K562 (cell line): Measurements from ENCODE around the gene VSIG4. TPM values are rescaled to one million over a fixed set of nuclear protein-coding genes. Genes with fewer than 3 reads are reported as not detected.
A peak's percentile ranks its signal among the peaks of the same experiment; 100 is the strongest.

Experiments
- ATAC-seq: fragments of 200-7000 bp; cut with Tn5 transposase; 3 replicates; pipeline ENCODE4 v1.9.1; 2020; ENCODE audit warnings: moderate library complexity
- BruUV-seq: library from RNA; stranded (reverse); fragments of 400-500 nt; replicated peaks from 2 replicates; lab custom pipeline; 2021; lab: Mats Ljungman, UMichigan
- CTCF ChIA-PET: fragments of 300-600 bp; formaldehyde crosslinking; extraction: SDS; loops from one replicate; lab custom pipeline; 2021; ENCODE audit warnings: low intra/inter-chr PET ratio; lab: Yijun Ruan, JAX
- POLR2A ChIA-PET: fragments of 300-600, 350-650 bp; sonication (Branson Sonifier 250); formaldehyde crosslinking; extraction: SDS; loops from one replicate; lab custom pipeline; 2021; ENCODE audit warnings: antibody characterized with exemption, inconsistent platforms; lab: Yijun Ruan, JAX
- DNase-seq, 4 experiments: peaks; one replicate each; pipeline versions ENCODE4 v3.0.0 to v3.0.0-alpha.2; 2011 to 2018; ENCODE audit warnings: low spot score in 3 of 4, mixed read lengths in 3 of 4; ENCODE audit errors: extremely low read depth in 1 of 4
- FAIRE-seq: peaks from 2 replicates; lab custom pipeline; 2011; peaks lifted over from hg19 to GRCh38; lab: Jason Lieb, UNC
- H2AFZ ChIP-seq: 2 replicates; pipeline ENCODE4 v1.6.0; 2011; ENCODE audit warnings: low read depth, low read length, control low read depth, inconsistent platforms
- H3K27ac ChIP-seq: fragments of 200-600 bp; 3 replicates; pipeline ENCODE4 v1.8.0; 2011; ENCODE audit warnings: low read depth, mild to moderate bottlenecking, control low read depth, inconsistent platforms, low read length, moderate library complexity, mixed read lengths; ENCODE audit errors: extremely low read depth
- H3K27me3 ChIP-seq, 2 experiments: fragments of 300-600 bp in 1 of 2; 2 replicates in 1 of 2; 3 replicates in 1 of 2; pipeline versions ENCODE4 v1.6.0 to v1.8.0; 2011; ENCODE audit warnings: inconsistent platforms in 2 of 2, low read length in 2 of 2, mild to moderate bottlenecking in 1 of 2, mixed read lengths in 1 of 2, moderate library complexity in 1 of 2; ENCODE audit not compliant: control insufficient read depth in 2 of 2, insufficient read depth in 2 of 2
- H3K36me3 ChIP-seq: fragments of 300-600 bp; 3 replicates; pipeline ENCODE4 v1.8.0; 2011; ENCODE audit warnings: mild to moderate bottlenecking, low read length, inconsistent platforms; ENCODE audit not compliant: control insufficient read depth, insufficient read depth
- H3K4me1 ChIP-seq, 2 experiments: fragments of 200-600 bp in 1 of 2; replicated peaks in 1 of 2; 2 replicates in 1 of 2; 3 replicates in 1 of 2; pipeline versions ENCODE4 v1.5.1 to v1.8.0; 2011; ENCODE audit warnings: inconsistent platforms in 2 of 2, low read length in 2 of 2, mild to moderate bottlenecking in 1 of 2, mixed read lengths in 1 of 2, moderate library complexity in 1 of 2; ENCODE audit not compliant: control insufficient read depth in 2 of 2, insufficient read depth in 2 of 2
- H3K4me2 ChIP-seq: 2 replicates; pipeline ENCODE4 v1.6.1; 2011; ENCODE audit warnings: low read length, control low read depth, inconsistent platforms, mixed read lengths; ENCODE audit not compliant: insufficient read depth
- H3K4me3 ChIP-seq: fragments of 200-600 bp; sonication (generic), shearing (Covaris generic); 2 replicates; pipeline ENCODE4 v1.5.1; 2016; ENCODE audit warnings: control low read depth, inconsistent platforms
- H3K79me2 ChIP-seq: fragments of 200-600 bp; 3 replicates; pipeline ENCODE4 v1.8.0; 2011; ENCODE audit warnings: low read length, inconsistent platforms; ENCODE audit not compliant: control insufficient read depth, insufficient read depth
- H3K9ac ChIP-seq, 2 experiments: 2 replicates each; pipeline versions ENCODE4 v1.6.0 to v1.6.1; 2011; ENCODE audit warnings: low read depth in 2 of 2, low read length in 2 of 2, control low read depth in 1 of 2, inconsistent platforms in 1 of 2, mild to moderate bottlenecking in 1 of 2, mixed read lengths in 1 of 2; ENCODE audit not compliant: insufficient read depth in 1 of 2
- H3K9me1 ChIP-seq: one replicate; pipeline ENCODE4 v1.6.0; 2011; ENCODE audit warnings: inconsistent platforms, mild to moderate bottlenecking, low read length, moderate library complexity; ENCODE audit not compliant: control insufficient read depth, insufficient read depth
- H3K9me3 ChIP-seq: replicated peaks from 2 replicates; pipeline ENCODE4 v1.5.1; 2011; ENCODE audit warnings: low read depth, low read length, inconsistent platforms; ENCODE audit not compliant: control insufficient read depth, insufficient read depth
- H4K20me1 ChIP-seq: replicated peaks from 2 replicates; pipeline ENCODE4 v1.6.1; 2011; ENCODE audit warnings: low read length, inconsistent platforms, mixed read lengths; ENCODE audit not compliant: control insufficient read depth, insufficient read depth
- AFF4 ChIP-seq: sonication (generic); formaldehyde crosslinking; IDR thresholded peaks from 2 replicates; pipeline ENCODE4 v1.8.0; 2023; ENCODE audit warnings: mild to moderate bottlenecking, missing genetic modification reagents
- ETV6 ChIP-seq, 3 experiments: fragments of 150-350 bp in 1 of 3; sonication (generic) in 1 of 3; formaldehyde crosslinking in 1 of 3; IDR thresholded peaks; 2 replicates each; pipeline versions ENCODE4 v1.6.1 to v1.8.0; 2014 to 2022; ENCODE audit warnings: borderline replicate concordance in 2 of 3, low read depth in 2 of 3, antibody characterized with exemption in 1 of 3, low read length in 1 of 3, mild to moderate bottlenecking in 1 of 3, missing genetic modification reagents in 1 of 3
- GTF2F1 ChIP-seq: IDR thresholded peaks from 2 replicates; pipeline ENCODE4 v1.6.1; 2011; ENCODE audit warnings: low read depth, low read length, improper control_type of control experiment
- HNRNPH1 ChIP-seq: fragments of 200-400 bp; formaldehyde crosslinking; optimal IDR thresholded peaks from 2 replicates; pipeline ENCODE3; 2017; ENCODE audit warnings: low read depth, mild to moderate bottlenecking, low read length, moderate library complexity
- NR2C1 ChIP-seq, 2 experiments: fragments of 450-650 bp; IDR thresholded peaks; 2 replicates each; pipeline ENCODE4 v1.6.1; 2017; ENCODE audit warnings: mild to moderate bottlenecking in 2 of 2, antibody characterized with exemption in 1 of 2, inconsistent platforms in 1 of 2, missing compliant biosample characterization in 1 of 2, missing genetic modification characterization in 1 of 2
- POLR2AphosphoS2 ChIP-seq: IDR thresholded peaks from 2 replicates; pipeline ENCODE4 v1.6.1; 2012; ENCODE audit warnings: low read length, improper control_type of control experiment
- PRDM10 ChIP-seq: fragments of 450-650 bp; IDR thresholded peaks from 2 replicates; pipeline ENCODE4 v1.6.1; 2018; ENCODE audit not compliant: partially characterized antibody
- SAFB2 ChIP-seq: fragments of 200-400 bp; formaldehyde crosslinking; IDR thresholded peaks from 2 replicates; pipeline ENCODE4 v1.6.1; 2018; ENCODE audit warnings: borderline replicate concordance, low read length, low read depth, moderate library complexity; ENCODE audit not compliant: severe bottlenecking
- SMC3 ChIP-seq: conservative IDR thresholded peaks from 2 replicates; pipeline ENCODE4 v1.6.1; 2011; ENCODE audit warnings: low read depth, low read length, improper control_type of control experiment; ENCODE audit not compliant: insufficient read depth
- SPI1 ChIP-seq: IDR thresholded peaks from 2 replicates; pipeline ENCODE4 v1.6.1; 2011; ENCODE audit warnings: low read depth, low read length, control low read depth, borderline replicate concordance
- TAF9B ChIP-seq: fragments of 450-650 bp; IDR thresholded peaks from 2 replicates; pipeline ENCODE4 v1.6.1; 2018; ENCODE audit warnings: mild to moderate bottlenecking; ENCODE audit not compliant: partially characterized antibody
- TCF3 ChIP-seq: sonication (generic); formaldehyde crosslinking; IDR thresholded peaks from 2 replicates; pipeline ENCODE4 v1.4.0; 2020; ENCODE audit warnings: mild to moderate bottlenecking, missing genetic modification reagents
- WGBS: fragments of 100-300 bp; shearing (Covaris generic); methylation state at CpG from one replicate; pipeline ENCODE4 v1.1.6; 2016; ENCODE audit warnings: low coverage, mixed read lengths; ENCODE audit not compliant: insufficient coverage; ENCODE audit errors: missing lambda C conversion rate; 5-methylcytosine and 5-hydroxymethylcytosine counted together
- in situ Hi-C: fragments of 300-500 bp; cut with MboI; formaldehyde crosslinking; loops from 4 replicates; pipeline ENCODE4 v1.15.0; 2018; ENCODE audit warnings: inconsistent platforms, mixed read lengths
- intact Hi-C: fragments of 100-400 bp; cut with micrococcal nuclease; formaldehyde crosslinking; loops from 2 replicates; pipeline ENCODE4 v1.14.2; 2022
- polyA plus RNA-seq, 8 experiments: library from polyadenylated mRNA; depleted of rRNA in 4 of 8; stranded (reverse) in 5 of 8; unstranded in 3 of 8; fragments of >200 nt; fragmentation: Nextera tagmentation in 2 of 8; fragmentation: Illumina TruSeq in 1 of 8; extraction: Ambion mirVana in 2 of 8; extraction: Trizol in 1 of 8; gene quantifications; 2 replicates each; pipeline versions ENCODE4 v1.2.1 to v1.2.3, GENCODE V29; 2011 to 2014; ENCODE audit warnings: inconsistent platforms in 1 of 8, missing spikeins in 1 of 8
- total RNA-seq, 7 experiments: library from RNA; depleted of rRNA in 6 of 7; stranded (reverse); fragments of >200 nt in 6 of 7; fragmentation: Illumina TruSeq in 2 of 7; extraction: Trizol in 2 of 7; gene quantifications; 2 replicates each; pipeline versions ENCODE4 v1.2.1 to v1.2.3, GENCODE V29; 2011 to 2021; ENCODE audit warnings: low replicate concordance in 1 of 7

VSIG4 gene
- total and polyA plus RNA-seq, 9 of the 15 experiments (the other 6 are each of a cell fraction or from before 2014, with no cell fraction given): 0.22 to 1.6 (median 0.46) TPM; not detected in 1

GRCh38 chrX:65999563-66000148, 40.2 kb downstream of the VSIG4 start:
- Histone ChIP-seq H3K79me2 (peaks cover 68% of the 10 kb centered on the region), H3K36me3 (peaks cover 3% of the 10 kb centered on the region; the same call in 1 of the 3 replicates), H3K4me2 (peak overlapping the region; percentile 80), H3K4me1 (peaks cover 11 to 76% of the 10 kb centered on the region in 2 experiments; a peak in 4 of 5 replicates), H3K9ac (peak overlapping the region; percentile 60 to 88), H4K20me1 (no peaks in the 10 kb centered on the region), H2AFZ (no peak overlapping the region), H3K27ac (peak overlapping the region; percentile 99), H3K9me3 (no peaks in the 10 kb centered on the region), H3K27me3 (no peaks in the 10 kb centered on the region), H3K9me1 (no peaks in the 10 kb centered on the region), H3K4me3 (peak overlapping the region; percentile 50)
- in situ Hi-C loops (no loop called here), intact Hi-C loops (no loop called here)
- ChIA-PET CTCF (no interaction called here), POLR2A (interaction anchor here (0.7 to 5.3 kb wide), 7 partner anchors 8 to 421 kb away, joined by 3 to 49 read pairs (median 3); no protein-coding TSS in a partner anchor)
- DNase-seq: peak; percentile 40 to 70 (median 46)
- 0% methylated on average over 1 of the region's 1 CpG for WGBS
- BruUV-seq: TSS peak; percentile 68
- ATAC-seq: peak; percentile 34
- peak; percentile 42 for FAIRE-seq
- TF ChIP-seq SAFB2 (no peak), PRDM10 (no peak), ETV6 (IDR thresholded peaks at IDR 0.05; ENCODE audit: borderline replicate concordance in 1 of 2, low read depth in 2 of 2, low read length in 1 of 2) (peak in 1 of 2 experiments; percentile 64; a peak in 1 of 4 replicates), ETV6 (CRISPR knock-in tag; IDR thresholded peaks at IDR 0.05; ENCODE audit: borderline replicate concordance) (no peak), TCF3 (CRISPR knock-in tag) (peak; percentile 38), NR2C1 (IDR thresholded peaks at IDR 0.05) (no peak), NR2C1 (tag; IDR thresholded peaks at IDR 0.05) (0 out of 2 replicates have a peak, but pooled peaks have one; percentile 15), HNRNPH1 (no peak), SMC3 (no peak), AFF4 (CRISPR knock-in tag) (peak; percentile 26; the same call in 1 of the 2 replicates), POLR2AphosphoS2 (no peak), SPI1 (peak; percentile 27; the same call in 1 of the 2 replicates), GTF2F1 (no peak), TAF9B (peak; percentile 15)
